Ammon's horn (tissue), 1 donor: Measurements from ENCODE around the gene TNS1.

ENCODE experiments used
- DNase-seq: peaks from one replicate; pipeline ENCODE4 v3.0.0-alpha.2; 2016; ENCODE audit warnings: low spot score

The TNS1 gene

GRCh38 chr2:217980036-217980435, 22.8 kb downstream of the TNS1 start:
- DNase-seq: no peak

- DNase-seq: no peak
These were observed 23.5 kb downstream of the TNS1 start for GRCh38 chr2:217979151-217979811.

- no peak for DNase-seq
These were observed 24.2 kb downstream of the TNS1 start for GRCh38 chr2:217978536-217979150.

GRCh38 chr2:217977840-217978535, 24.8 kb downstream of the TNS1 start:
- no peak for DNase-seq

- DNase-seq: no peak
These were observed 26.5 kb downstream of the TNS1 start for GRCh38 chr2:217976301-217976700.

- no peak for DNase-seq
These were observed 27.2 kb downstream of the TNS1 start for GRCh38 chr2:217975626-217976025.

GRCh38 chr2:217974389-217975005, 28.3 kb downstream of the TNS1 start:
- DNase-seq: no peak

GRCh38 chr2:217973008-217973787, 29.6 kb downstream of the TNS1 start:
- no peak for DNase-seq

GRCh38 chr2:217972490-217972889, 30.3 kb downstream of the TNS1 start:
- DNase-seq: peak; percentile 44

- no peak for DNase-seq
These were observed 30.8 kb downstream of the TNS1 start for GRCh38 chr2:217972037-217972436.

GRCh38 chr2:217971166-217971565, 31.6 kb downstream of the TNS1 start:
- DNase-seq: no peak

- no peak for DNase-seq
These were observed 32.6 kb downstream of the TNS1 start for GRCh38 chr2:217970206-217970605.

GRCh38 chr2:217969588-217969987, 33.2 kb downstream of the TNS1 start:
- no peak for DNase-seq

- no peak for DNase-seq
These were observed 34.8 kb downstream of the TNS1 start for GRCh38 chr2:217968023-217968422.

- no peak for DNase-seq
These were observed 36.2 kb downstream of the TNS1 start for GRCh38 chr2:217966423-217967070.

GRCh38 chr2:217964275-217965161, 38.3 kb downstream of the TNS1 start:
- DNase-seq: no peak

GRCh38 chr2:217960351-217960750, 42.4 kb downstream of the TNS1 start:
- DNase-seq: no peak

- DNase-seq: no peak
These were observed 43.1 kb downstream of the TNS1 start for GRCh38 chr2:217959723-217960122.

- DNase-seq: no peak
These were observed 43.9 kb downstream of the TNS1 start for GRCh38 chr2:217958884-217959225.

- DNase-seq: no peak
These were observed 44.5 kb downstream of the TNS1 start for GRCh38 chr2:217958206-217958883.
